D721Med (cell line): ENCODE measurements around the gene PSMA6.

Source experiments
- DNase-seq: peaks from one replicate; pipeline ENCODE4 v3.0.0; 2011; ENCODE audit warnings: low spot score; ENCODE audit not compliant: insufficient read length
- FAIRE-seq: peaks from 2 replicates; lab custom pipeline; 2011; peaks lifted over from hg19 to GRCh38; lab: Jason Lieb, UNC
- TF ChIP-seq, protein P1 (sequence below): IDR thresholded peaks from 2 replicates; pipeline ENCODE4 v1.5.1; 2012; ENCODE audit warnings: mild to moderate bottlenecking, control low read depth; ENCODE audit not compliant: insufficient read depth; ENCODE audit errors: missing control alignments

Gene PSMA6

DNA sequence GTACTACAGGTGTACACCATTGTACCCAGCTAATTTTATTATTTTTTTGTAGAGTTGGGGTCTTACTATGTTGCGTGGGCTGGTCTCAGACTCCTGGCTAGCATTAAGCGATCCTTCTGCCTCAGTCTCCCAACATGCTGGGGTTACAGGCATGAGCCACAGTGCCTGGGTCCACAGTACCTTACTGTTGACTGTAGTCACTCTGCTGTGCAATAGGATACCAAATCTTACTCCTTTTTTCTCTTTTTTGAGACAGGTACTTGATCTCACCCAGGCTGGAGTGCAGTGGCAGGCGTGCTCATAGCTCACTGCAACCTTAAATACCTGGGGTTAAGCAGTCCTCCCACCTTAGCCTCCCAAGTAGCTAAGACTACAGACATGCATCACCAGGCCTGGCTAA is 25.6 kb downstream of the PSMA6 start:
- TF ChIP-seq, protein P1, sequence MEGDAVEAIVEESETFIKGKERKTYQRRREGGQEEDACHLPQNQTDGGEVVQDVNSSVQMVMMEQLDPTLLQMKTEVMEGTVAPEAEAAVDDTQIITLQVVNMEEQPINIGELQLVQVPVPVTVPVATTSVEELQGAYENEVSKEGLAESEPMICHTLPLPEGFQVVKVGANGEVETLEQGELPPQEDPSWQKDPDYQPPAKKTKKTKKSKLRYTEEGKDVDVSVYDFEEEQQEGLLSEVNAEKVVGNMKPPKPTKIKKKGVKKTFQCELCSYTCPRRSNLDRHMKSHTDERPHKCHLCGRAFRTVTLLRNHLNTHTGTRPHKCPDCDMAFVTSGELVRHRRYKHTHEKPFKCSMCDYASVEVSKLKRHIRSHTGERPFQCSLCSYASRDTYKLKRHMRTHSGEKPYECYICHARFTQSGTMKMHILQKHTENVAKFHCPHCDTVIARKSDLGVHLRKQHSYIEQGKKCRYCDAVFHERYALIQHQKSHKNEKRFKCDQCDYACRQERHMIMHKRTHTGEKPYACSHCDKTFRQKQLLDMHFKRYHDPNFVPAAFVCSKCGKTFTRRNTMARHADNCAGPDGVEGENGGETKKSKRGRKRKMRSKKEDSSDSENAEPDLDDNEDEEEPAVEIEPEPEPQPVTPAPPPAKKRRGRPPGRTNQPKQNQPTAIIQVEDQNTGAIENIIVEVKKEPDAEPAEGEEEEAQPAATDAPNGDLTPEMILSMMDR, result no peak
- no peak for FAIRE-seq
- no peak for DNase-seq

DNA sequence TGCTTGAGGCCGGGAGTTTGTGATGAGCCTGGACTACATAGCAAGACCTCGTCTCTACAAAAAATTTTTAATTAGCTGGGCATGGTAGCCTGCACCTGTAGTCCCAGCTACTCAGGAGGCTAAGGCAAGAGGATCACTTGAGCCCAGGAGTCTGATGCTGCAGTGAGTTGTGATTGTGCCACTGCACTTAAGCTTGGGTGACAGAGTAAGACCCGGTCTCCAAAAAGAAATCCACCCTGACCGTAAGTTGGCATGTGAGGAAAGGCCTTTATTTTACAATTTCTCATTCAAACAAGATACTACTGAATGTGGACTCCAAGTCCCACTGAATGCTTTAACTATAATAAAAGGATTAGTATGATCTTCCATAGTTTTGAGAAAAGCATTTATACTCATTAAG is 27.3 kb downstream of the PSMA6 start:
- TF ChIP-seq, protein P1, result no peak
- DNase-seq, result no peak
- FAIRE-seq, result no peak

DNA sequence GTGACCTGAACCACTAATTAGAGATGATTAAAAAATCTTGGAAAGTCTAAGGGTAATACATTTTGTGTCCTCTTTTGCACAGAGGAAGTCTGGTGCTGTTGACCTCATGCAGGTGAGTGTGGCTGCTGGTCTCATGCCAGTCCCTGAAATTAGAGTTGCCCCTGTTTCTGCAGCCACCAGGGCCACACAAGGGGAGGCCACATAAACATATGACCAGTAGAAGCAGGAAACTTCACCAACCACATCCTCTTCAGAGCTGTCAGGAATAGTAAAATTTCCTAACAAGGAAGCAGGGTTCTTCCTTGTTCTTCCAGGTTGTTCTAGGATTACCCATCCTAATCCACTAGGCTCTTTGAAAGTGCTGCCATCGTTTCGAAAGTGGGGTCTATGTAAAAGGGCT is 28.3 kb downstream of the PSMA6 start:
- DNase-seq (no peak), FAIRE-seq (no peak)
- TF ChIP-seq, protein P1, result no peak

DNA sequence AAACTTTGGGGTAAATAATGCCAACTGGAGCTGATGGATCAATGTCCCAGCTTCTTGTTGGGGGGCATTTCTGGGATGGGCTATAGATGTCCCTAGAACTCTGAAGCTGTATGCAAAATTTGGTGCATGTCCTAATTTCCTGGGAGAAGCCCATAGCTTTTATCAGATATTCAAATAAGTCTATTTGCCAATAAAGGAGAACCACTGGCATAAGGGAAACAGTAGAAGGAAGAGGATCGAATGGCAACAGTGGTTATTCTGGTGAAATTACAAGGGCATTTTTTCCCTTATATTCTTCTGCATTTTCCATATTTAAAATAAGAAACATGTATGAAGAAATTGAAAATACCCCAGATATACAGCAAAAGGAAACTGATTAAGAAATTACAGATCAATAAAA is 34.2 kb downstream of the PSMA6 start:
- no peak for DNase-seq
- FAIRE-seq, result no peak
- TF ChIP-seq, protein P1, result no peak

DNA sequence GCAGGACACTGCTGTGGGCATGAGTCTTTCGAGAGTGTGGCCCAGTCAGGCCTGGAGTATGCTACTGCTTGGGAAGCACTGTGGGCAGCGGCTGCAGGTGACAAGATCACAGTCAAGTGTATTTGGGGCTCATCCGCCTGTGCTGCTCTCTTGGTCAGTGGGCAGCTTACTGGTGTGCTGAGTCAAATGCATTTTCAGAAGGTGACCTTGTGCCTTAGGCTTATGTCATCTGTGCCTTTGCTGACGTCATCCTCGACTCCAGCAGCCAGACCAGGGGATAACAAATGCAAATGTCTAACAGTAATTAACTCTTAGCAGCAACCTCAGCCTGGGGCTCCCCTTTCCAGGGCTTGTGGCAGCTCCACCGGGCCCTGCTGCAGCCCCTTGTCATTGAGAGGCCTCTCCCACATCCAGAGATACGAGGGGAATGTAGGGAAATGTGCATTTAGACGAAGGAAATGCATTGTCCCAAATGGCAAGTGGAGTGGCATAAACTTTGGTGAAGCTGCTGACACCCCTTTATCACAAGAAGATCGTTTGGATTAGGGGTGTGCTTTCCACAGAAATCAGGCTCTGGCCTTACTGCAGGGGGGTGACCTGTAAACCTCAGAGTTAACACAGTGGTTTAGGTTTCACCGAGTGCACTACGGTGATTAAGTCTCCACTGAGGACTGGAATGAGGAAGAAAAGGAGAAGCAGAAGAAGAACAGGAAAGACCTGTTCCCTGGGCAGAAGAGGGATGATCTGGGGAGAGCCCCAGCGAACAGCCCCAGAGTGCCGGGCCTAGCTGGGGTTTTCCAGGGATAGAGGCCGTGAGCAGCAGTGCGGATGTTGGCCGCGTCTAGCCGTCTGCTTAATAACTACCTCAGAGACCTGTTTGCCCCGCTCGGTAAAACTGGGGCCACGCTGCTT is 39.7 kb downstream of the PSMA6 start:
- DNase-seq, result no peak
- FAIRE-seq, result no peak
- TF ChIP-seq, protein P1, result no peak

DNA sequence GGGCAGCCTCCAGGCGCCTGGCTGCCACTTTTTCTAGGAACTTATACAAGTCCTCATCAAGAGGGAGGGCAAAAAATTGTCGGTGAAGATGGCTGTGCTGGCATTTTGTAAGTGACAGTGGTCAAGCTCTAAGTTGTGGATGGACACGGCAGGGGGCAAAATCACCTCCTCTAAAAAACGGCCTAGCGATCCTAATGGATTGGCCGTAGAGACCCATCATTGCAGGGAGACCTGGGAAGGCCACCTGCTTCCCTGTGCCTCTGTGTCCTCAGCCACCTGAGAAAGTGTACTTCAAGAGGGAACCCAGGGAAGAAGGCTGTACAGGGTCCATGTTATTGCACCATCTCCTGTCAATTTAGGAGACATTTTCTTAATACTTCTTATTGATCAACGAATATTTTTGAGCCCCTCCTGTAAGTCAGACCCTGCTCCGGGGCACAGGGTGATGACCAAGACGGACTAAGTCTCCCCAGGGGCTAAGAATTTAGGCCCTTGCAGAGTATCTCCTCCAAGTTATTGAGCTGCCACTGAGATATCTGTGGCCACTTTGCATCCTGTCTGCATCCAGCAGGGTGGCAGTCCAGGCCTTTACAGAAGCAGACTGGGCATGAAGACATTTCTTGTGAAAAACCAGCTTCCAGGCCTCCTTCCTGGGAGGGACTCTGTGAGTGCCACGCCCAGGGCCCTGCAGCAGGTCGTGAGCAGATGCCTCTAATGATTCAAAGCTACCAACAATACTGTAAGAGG is 40.5 kb downstream of the PSMA6 start:
- TF ChIP-seq, protein P1, result no peak
- DNase-seq (no peak), FAIRE-seq (no peak)
